ENCODE measurements around the gene TYW1B.
"Not testable (repeated sequence)": the region's sequence is repeated elsewhere in the genome, so short reads cannot be mapped to it uniquely, and the experiment has no call there.

DNA sequence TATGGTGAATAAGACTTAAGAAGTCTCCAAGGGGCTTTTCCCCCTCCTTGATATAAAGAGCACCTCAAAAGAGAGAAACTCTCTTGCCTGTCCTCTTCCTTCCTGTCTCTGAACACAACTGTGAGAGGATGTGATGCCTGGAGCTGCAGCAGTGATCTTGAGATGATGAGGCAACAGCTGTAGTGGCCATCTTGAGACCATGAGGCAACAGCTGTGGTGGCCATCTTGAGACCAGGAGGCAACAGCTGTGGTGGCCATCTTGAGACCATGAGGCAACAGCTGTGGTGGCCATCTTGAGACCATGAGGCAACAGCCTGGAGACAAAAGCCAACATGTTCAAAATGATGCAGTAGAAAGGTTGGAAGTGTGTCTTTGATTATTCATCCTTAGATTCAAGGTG lies 277.5 kb downstream of the TYW1B start:
- TF ChIP-seq POLR2A (IDR thresholded peaks at IDR 0.05), result not testable (repeated sequence)
- TF ChIP-seq, protein P1, sequence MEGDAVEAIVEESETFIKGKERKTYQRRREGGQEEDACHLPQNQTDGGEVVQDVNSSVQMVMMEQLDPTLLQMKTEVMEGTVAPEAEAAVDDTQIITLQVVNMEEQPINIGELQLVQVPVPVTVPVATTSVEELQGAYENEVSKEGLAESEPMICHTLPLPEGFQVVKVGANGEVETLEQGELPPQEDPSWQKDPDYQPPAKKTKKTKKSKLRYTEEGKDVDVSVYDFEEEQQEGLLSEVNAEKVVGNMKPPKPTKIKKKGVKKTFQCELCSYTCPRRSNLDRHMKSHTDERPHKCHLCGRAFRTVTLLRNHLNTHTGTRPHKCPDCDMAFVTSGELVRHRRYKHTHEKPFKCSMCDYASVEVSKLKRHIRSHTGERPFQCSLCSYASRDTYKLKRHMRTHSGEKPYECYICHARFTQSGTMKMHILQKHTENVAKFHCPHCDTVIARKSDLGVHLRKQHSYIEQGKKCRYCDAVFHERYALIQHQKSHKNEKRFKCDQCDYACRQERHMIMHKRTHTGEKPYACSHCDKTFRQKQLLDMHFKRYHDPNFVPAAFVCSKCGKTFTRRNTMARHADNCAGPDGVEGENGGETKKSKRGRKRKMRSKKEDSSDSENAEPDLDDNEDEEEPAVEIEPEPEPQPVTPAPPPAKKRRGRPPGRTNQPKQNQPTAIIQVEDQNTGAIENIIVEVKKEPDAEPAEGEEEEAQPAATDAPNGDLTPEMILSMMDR (IDR thresholded peaks at IDR 0.05), result not testable (repeated sequence)
